Right kidney (tissue), 1 donor: Measurements from ENCODE around the gene CRABP2.
A peak's percentile ranks its signal among the peaks of the same experiment; 100 is the strongest.

Experiments
- DNase-seq: peaks from one replicate; pipeline ENCODE4 v3.0.0-alpha.2; 2016

Gene CRABP2

GRCh38 chr1:156692441-156692924, 12.9 kb downstream of the CRABP2 start:
- DNase-seq, result peak; percentile 61

- DNase-seq, result peak; percentile 69
Measured at GRCh38 chr1:156691665-156692440, 13.5 kb downstream of the CRABP2 start.

- DNase-seq, result no peak
Measured at GRCh38 chr1:156691191-156691590, 14.2 kb downstream of the CRABP2 start.

GRCh38 chr1:156690675-156691036, 14.7 kb downstream of the CRABP2 start:
- DNase-seq, result no peak

- no peak for DNase-seq
Measured at GRCh38 chr1:156689953-156690674, 15.3 kb downstream of the CRABP2 start.

- DNase-seq, result peak; percentile 91
Measured at GRCh38 chr1:156689035-156689952, 16.1 kb downstream of the CRABP2 start.

GRCh38 chr1:156684227-156684782, 21.1 kb downstream of the CRABP2 start:
- no peak for DNase-seq

GRCh38 chr1:156682166-156682890, 23.1 kb downstream of the CRABP2 start:
- DNase-seq, result no peak

GRCh38 chr1:156681196-156681960, 24.0 kb downstream of the CRABP2 start:
- no peak for DNase-seq

- no peak for DNase-seq
Measured at GRCh38 chr1:156680056-156680455, 25.3 kb downstream of the CRABP2 start.

- DNase-seq, result peak; percentile 80
Measured at GRCh38 chr1:156677616-156678596, 27.5 kb downstream of the CRABP2 start.

- DNase-seq, result peak; percentile 75
Measured at GRCh38 chr1:156676820-156677615, 28.4 kb downstream of the CRABP2 start, which contains the start of gene NES. NES (minus strand) TSS chr1:156677407; CDS start chr1:156677264, 143 bp downstream.

GRCh38 chr1:156676114-156676819, 29.1 kb downstream of the CRABP2 start:
- DNase-seq, result peak; percentile 75

- peak; percentile 70 for DNase-seq
Measured at GRCh38 chr1:156675210-156676113, 29.9 kb downstream of the CRABP2 start.

GRCh38 chr1:156673387-156674121, 31.8 kb downstream of the CRABP2 start:
- DNase-seq, result no peak

- no peak for DNase-seq
Measured at GRCh38 chr1:156671804-156672203, 33.6 kb downstream of the CRABP2 start.
